ENCODE data around the gene DPPA2.
"Not testable (repeated sequence)": the region's sequence is repeated elsewhere in the genome, so short reads cannot be mapped to it uniquely, and the experiment has no call there.

Gene DPPA2, protein sequence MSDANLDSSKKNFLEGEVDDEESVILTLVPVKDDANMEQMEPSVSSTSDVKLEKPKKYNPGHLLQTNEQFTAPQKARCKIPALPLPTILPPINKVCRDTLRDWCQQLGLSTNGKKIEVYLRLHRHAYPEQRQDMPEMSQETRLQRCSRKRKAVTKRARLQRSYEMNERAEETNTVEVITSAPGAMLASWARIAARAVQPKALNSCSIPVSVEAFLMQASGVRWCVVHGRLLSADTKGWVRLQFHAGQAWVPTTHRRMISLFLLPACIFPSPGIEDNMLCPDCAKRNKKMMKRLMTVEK

DNA sequence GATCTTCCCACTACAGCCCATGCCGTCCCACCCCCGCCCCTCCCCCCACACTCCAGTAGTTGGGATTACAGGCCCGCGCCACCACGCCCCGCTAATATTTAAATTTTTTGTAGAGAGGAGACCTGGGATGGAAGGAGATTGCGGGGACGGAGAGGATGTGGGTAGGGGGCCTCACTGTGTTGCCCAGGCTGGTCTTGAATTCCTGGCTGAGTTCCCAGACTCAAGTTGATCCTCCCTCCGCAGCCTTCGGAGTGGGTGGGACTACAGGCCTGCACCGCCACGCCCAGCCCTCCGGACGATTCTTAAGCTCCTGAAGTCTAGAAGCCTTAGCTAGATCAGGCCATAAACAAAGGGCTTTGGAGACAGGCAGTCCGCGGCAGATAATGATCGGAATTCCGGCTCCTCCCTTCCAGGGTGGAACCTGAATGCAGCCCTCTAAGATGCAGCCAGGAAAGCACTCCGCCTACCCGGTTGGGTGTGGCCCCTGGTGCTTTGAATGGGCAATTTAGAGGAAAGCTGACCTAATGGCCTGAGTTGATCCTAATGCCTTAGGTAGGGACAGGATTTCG lies at the start of gene DPPA2:
Gene DPPA2 (minus strand): TSS at position 356 of the 569 bp plus-strand sequence. CDS start 1,975 bp downstream, outside the sequence.
- DNase-seq = no peak

DNA sequence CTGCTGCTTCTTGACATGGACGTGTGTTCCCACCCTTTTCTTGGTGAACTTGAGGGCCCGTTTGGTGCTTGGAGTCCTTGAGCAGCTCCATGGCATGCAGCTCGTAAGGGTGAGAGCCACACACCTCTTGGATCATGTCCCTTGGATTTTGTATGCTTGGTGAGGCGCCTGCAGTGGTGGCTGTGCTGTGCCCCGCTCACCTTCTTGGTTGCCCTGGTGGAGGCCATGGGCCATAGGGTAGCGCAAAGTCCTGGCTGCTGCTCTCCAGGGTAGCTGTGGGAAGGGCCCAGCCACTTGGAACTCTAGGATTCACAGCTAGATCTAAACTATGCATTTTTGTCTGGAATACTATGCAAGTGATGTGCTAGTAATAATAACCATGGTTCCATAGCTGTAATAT lies 47.8 kb upstream of the DPPA2 start:
- DNase-seq = no peak

DNA sequence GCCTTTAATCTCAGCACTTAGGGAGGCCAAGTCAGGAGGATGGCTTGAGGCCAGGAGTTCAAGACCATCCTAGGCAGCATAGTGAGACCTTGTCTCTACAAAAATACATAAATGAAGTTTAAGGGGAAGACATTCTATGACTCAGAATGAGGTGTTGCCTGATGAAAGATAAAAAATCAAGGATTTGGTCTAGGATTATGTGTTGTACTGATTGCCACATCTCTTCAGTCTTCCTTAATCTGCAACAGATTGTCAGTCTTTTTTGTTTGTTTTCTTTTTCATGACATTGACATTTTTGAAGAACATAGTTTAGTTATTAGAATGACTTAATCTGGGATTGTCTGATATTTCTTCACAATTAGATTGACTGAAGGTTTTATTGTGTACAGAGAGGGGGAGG lies 47.3 kb upstream of the DPPA2 start:
- no peak for DNase-seq

DNA sequence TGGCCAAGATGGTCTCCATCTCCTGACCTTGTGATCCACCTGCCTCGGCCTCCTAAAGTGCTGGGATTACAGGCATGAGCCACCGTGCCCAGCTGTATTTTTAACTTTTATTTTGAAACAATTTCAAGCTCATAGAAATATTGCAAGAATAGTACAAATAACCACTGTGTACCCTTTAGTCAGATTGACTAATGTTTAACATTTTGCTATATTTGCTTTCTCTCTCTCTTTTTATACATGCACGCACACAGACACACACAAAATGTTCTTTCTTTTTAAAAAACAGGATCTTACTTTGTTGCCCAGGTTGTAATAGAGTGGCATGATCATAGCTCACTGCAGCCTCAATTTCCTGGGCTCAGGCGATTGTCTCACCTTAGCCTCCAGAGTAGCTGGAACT lies 46.5 kb upstream of the DPPA2 start:
- DNase-seq = no peak

DNA sequence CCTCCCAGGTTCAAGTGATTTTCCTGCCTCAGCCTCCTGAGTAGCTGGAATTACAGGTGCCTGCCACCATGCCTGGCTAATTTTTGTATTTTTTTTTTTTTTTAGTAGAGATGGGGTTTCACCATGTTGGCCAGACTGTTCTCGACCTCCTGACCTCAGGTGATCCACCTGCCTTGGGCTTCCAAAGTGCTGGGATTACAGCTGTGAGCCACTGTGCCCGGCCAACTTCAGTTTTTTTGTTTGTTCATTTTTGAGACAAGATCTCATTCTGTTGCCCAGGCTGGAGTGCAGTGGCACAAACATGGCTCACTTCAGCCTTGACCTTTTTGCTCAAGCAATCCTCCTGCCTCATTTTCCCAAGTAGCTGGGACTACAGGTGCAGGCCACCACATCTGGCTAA lies 42.5 kb upstream of the DPPA2 start:
- DNase-seq = not testable (repeated sequence)

DNA sequence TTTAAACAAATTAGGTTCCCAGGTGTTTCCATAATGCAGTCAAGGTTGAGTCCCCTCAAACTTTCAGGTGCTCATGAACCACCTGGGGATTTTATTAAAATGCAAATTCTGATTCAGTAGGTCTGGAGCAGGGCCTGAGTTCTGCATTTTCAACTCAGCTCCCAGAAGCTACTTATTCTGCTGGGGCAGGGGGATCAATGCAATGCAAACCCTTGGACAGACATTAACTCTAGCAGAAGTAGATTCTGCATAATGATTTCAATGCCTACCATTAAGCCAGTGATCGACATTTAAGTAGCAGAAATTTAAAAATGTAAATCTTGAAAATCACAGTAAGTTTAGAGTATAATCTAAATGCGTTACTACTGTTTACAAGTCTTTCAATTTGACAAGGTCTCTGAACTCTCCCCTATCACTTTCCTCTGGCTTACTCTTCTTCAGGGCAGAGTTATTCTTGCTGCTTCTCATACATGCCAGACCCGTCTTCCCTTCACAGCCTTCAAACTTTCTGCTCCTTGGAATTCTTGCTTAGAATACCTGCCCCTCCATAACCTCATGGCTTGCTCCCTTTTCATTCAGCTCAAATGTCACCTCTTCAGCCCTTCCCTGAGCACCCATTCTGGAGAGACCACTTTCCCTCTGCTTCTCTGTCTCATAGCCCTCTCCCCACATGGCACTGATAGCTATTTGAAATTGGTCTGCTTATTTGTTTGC lies 40.3 kb upstream of the DPPA2 start:
- no peak for DNase-seq

DNA sequence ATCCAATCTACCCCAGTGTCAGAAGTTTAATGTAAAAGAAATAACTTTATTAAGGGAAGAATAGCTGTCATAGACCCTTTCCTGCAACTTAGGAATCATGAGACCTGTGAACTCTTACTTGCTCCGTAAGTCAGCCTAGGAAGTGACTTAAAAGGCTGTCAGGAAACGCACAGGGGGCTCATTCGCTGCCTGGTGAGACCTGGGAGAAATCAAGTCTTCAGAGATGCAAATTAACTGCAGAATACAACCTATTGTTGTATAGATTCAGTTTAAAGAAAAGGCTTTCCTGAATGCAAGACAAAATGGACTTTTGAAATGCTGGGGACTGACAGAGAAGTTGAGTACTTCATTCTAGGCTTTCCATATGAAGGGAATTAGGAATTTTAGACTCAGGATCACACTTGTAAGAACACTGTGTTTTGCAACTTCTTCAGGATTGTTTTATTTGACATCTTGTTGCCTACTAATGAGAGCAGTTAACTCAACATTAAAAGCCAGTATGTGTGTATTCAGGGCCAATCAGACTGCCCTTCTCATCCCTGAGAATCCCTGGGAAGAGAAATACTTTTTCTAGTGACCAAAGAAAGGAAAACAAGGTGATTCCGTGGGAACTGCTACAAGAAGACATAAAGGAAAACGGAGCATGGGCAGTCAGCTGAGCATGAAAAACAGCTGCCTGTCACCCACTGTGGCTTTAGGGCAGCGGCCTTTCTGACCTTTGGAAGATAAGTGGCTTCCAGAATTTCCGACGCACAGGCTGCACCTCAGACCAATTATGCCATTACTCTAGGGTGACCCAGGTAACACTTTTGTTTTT lies 39.5 kb upstream of the DPPA2 start:
- DNase-seq = no peak

DNA sequence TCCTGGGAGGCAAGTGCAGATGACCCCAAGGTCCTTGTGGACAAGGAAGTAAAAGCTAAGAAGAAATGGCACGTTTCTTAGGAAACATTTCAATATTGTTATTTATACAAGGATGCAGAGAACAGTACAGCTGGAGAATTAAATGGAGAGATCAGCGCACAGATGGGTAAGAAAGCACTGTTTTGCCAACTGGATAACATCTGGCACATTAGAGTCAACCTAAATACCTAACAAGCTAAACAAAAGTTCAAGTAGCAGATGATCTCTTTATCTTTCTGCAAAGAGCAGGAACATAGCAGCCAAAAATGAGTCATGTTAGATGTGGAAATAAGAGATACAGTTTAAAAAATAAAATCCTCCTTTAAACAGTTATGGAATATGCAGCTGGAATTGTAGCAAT lies 36.7 kb upstream of the DPPA2 start:
- DNase-seq = no peak

DNA sequence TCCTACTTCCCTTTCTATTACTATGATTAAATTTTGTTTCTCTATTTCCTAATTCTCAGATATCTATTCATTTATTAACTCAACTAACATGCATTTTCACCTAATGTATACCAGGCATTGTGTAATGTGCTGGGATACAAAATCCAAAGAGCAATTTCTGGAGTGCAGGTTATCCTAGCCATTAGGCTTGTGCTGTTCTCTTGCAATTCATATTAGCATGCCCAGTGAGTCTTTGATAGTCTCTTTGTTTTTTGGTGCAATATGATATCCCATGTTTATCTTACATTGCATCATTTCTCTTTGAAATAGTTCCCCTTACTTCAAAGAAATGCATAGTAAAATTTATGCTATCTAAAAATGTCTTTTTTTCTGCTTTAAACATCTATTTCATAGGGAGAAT lies 34.9 kb upstream of the DPPA2 start:
- no peak for DNase-seq

DNA sequence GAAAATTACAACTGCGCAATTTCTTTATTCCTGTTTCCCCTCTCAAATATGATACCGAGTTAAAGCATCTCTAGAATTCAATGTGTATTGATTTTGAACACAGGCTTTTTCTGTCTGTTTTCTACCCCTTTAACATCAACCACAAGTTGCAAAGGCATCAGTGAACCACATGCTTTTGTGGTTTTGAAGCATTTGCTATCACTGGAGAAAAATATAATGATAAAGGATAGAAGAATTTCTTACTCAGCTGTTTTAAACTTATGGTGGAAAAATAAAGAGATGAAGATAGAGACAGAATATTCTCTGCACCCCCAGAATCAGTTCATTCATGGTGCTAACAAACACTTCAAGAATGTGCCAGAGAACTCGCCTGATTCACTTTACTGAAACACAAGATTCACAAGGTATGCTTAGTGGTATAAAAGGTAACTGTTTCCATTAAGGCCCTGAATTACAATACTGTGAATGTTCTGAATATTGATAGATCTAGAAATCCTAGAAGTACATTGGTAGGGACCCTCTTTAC lies 30.5 kb upstream of the DPPA2 start:
- no peak for DNase-seq

DNA sequence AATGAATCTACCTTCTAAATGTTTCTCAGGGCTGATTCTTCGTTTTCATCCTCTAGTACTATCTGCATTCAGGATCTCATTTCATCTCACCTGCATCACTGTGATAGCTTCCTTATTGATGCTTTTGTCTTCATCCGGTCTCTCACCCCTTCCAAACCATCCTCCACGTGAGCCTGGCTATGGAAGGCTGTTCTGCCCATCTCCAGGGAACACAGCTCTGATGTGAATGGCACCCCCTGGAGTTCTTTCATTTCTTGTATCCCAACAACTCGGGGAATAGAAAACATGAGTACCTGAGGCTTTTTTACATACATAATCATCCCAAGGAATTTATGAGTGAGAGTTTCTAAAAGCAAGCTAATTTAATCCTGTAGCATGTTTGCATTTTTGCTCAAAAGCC lies 29.8 kb upstream of the DPPA2 start:
- DNase-seq = no peak

DNA sequence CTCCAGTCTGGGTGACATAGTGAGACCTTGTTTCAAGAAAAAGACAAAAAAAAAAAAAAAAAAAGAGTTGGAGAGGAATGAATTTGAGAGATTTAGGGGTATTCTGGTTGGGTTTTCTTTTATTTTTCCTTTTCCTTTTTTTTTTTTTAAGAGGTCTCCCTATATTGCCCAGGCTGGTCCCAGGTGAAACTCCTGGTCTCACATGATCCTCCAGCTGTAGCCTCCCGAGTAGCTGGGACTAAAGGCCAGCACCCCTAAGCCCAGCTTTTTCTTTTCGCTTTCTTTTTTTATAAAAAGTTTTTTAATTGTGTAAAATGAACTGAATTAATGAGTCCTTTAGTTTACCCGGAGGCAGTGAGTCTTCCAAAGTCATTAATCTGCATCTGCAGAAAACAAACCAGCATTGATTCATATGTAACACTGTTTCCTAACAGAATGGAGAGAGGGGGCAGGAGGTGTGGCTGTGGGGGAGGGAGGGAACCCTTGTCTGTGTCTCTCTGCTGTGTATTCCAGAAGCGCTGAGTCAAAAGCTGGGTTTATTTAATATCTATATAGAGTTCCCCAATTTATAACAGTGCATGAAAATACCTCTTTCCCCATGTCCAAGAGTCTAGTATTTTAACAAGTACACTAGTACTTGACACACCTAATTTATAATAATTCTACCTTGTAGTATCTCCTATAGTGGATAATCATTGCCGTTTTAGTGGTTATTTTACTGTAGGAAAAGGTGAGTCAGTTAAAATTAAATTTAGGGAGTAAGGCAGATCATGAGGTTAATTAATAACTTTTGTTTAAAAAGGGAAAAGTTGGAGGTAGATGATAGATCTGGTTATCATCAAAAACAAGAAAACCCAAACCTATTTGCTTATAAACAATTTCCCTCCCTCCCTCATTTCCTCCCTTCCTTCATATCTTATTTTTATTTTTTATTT lies 23.7 kb upstream of the DPPA2 start:
- DNase-seq = no peak

DNA sequence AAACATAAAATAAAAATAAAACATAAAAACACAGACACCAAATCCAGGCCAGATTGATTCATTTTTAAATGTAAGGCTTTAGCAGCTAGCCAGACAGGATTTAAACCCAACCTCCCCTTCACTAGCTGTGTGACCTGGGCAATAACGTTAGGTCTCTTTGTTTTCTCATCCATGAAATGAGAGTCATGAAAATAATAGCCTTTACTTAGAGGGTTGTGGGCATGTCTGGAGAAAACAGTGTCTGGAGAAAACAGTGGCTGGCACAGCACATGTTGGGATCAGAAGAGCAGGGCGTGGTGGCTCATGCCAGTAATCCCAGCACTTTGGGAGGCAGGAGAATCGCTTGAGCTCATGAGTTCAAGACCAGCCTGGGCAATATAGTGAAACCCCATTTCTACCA lies 22.9 kb upstream of the DPPA2 start:
- DNase-seq = no peak

DNA sequence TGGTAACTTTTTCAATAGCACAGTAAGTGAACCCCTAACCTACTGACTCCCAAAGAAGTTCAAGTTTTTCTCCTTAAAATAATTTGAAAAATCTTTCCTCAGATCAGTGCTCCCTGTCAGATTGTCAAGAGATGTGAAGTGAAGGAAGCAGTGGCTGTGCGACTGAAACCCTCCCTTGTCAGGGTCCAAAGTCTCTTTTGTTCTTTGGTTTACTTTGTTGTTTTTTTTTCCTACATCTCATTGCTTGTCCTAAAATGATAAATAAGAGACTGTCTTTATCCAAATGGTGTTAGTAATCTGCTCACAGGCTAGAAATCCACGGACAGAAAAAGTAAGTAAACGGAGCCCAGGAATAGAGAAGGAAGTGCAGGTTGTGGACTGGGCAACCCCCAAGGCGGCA lies 22.0 kb upstream of the DPPA2 start:
- DNase-seq = no peak

DNA sequence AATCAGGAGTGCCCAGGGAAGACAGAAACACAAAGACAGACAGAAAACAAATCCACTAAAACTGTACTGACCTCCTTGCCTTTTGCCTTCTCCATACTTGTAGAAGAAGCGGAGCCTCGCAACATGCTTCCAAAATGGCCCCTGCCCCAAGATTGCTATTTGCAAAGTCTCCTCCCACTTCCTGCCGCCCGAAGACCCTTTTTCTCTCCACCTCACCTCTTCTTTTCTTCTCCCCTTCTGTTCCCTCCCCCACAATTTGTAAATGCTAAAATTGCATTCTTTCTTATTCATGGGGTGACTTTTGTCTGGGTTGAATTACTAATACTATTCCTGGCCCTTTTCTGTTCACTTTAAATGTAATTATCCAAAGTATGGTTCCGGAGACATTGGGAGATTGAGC lies 21.1 kb upstream of the DPPA2 start, which contains the start of gene DPPA4:
Gene DPPA4 (minus strand): TSS at position 154 of the 400 bp plus-strand sequence. CDS start 29 bp downstream, at position 125.
- no peak for DNase-seq

DNA sequence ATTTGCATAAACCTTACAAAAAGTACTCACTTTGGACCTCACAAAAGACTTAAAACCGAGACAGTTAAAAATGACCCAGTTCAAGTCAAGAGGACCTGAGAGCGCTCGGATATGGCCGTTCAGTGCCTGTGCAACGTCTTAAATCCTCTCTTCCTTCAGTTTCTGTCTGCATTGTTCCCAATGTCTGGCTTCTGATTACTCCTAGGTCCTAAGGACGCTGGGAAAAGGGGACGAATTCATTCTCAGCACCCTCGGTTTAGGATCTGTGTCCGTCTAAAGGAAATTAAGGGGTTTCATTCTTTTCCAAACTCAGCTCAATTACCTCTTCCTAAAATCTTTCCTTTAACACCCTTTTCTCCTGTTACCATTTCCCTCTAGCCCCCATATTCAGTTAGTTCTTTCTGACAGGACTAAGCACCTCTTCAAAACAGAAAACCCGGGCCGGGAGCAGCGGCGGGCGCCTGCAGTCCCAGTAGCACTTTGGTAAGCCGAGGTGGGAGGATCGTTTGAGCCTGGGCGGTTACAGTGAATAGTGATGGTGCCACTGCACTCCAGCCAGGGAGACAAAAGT lies 20.1 kb upstream of the DPPA2 start:
- no peak for DNase-seq

DNA sequence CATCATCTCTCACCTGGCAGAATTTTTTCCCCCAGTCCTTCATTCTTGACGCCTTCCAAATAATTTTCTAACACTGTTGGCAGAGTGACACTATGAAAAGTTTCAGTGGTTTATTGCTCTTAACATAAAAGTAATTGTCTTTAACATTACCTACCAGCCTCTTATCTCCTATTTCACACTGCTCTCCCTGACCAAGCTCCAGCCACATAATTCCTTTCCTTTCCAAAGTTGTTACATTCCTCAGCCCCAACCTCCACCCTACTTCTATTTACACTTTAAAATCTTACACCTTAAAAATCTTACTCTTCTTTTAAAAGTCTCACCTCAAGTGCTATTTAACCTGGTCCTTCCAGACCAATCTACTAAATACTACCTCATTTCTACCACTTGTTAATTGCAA lies 18.3 kb upstream of the DPPA2 start:
- no peak for DNase-seq

DNA sequence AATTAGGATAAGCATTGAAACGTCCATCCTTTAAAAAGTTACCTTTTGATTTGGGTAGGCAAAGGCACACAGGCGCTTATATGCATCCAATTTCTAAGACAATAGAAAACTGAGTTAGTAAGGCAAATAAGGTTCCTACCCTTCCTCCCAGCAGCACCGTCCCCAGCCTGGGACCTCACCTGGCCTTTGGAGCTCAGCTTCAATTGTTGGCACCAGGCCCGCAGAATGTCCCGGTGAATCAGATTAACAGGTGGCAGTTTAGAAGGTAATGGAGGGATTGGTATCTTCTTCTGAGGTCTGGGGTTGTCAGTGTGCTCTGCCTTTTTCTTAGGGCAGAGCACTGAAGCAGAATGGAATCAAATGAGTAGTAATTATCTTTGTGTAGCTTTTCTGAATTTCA lies 15.4 kb upstream of the DPPA2 start:
- DNase-seq = no peak

DNA sequence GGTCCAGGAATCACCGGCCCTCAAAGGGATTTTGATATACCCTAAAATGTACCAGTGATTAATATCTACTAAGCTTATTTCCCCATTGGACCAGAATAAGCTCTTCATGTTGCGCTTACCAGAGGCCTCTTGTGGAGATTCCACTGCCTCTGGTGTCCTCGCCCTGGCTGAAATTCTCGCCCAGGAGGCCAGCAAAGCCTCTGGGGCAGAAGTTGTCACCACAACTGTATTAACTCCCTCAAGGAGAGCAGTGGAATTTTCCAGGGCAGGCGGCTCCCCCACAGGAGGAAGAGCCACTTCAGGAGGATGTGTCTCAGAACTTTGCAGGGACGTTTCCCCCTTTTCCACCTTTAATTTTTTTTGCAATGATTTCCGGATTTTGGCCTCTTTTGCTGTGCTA lies 14.1 kb upstream of the DPPA2 start:
- no peak for DNase-seq

DNA sequence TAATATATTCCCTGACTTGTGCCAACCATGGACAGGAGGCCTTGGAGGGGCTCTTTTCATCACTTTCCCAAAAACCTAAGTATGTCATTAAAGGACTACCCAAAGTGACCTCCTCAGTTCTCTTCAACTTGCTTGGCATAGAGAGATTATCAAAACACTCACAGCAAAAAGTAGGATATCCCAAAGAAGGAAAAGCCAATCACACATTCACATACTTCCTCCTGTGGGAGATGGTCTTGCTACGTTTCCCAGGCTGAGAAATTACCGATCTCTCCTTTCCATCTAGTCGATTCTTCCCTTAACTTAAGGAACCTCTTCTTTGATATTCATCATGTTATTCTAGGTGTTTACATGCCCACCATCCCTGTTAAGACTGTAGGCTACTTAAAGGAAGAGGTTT lies 11.9 kb upstream of the DPPA2 start:
- no peak for DNase-seq

DNA sequence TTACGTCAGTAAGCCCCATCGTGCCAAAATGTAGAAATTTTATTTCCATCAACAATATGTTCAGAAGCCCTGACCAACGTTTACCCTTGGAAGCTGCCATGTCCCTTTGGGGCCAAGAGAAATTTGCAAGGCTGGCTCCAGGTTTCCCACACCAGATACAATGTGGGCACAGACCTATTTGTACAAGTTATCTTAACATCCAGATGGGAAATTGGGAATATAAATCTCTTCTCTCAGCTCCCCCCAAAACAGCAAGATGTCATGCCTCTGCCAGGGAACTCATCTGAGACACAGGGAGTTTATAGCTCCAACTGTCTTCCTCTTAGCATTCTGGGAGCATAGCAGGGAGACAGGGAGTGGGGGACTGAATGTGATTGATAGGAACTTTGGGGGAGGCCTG lies 9.3 kb upstream of the DPPA2 start:
- no peak for DNase-seq

DNA sequence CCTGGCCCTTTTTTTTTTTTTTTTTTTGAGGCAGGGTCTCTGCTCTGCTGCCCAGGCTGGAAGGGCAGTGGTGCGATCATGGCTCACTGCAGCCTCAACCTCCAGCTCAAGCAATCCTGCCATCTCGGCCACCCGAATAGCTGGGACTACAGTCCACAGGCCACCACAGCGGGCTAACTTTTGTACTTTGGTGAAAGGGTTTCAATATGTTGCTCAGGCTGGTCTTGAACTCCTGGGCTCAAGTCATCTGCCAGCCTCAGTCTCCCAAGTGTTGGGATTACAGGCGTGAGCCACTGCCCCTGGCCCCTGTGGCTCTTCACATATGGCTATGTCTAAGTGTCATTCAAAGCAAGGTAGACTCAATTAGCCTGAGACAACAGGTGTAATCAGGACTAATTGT lies 8.8 kb upstream of the DPPA2 start:
- no peak for DNase-seq

Measured in NCI-H345 (cell line).